Endothelial cell of umbilical vein (primary cell): Measurements from ENCODE around the gene GTF2H2C.

Source experiments
- EZH2 ChIP-seq: IDR thresholded peaks from 2 replicates; pipeline ENCODE4 v1.6.1; 2012; ENCODE audit warnings: borderline replicate concordance, low read depth, mild to moderate bottlenecking, moderate library complexity, low read length, inconsistent platforms; ENCODE audit not compliant: severe bottlenecking
- JUN ChIP-seq: IDR thresholded peaks from 2 replicates; pipeline ENCODE4 v1.6.1; 2011; ENCODE audit warnings: borderline replicate concordance, low read depth; ENCODE audit not compliant: insufficient read length, insufficient read depth
- MYC ChIP-seq: IDR thresholded peaks from one replicate; pipeline ENCODE4 v1.6.1; 2011; ENCODE audit warnings: mild to moderate bottlenecking, low read depth, low read length
- POLR2A ChIP-seq: IDR thresholded peaks from 2 replicates; pipeline ENCODE4 v1.6.1; 2012; ENCODE audit warnings: low read depth, mild to moderate bottlenecking, control low read depth, low read length
- POLR2AphosphoS5 ChIP-seq: IDR thresholded peaks from 2 replicates; pipeline ENCODE4 v1.6.1; 2012; ENCODE audit warnings: low read depth, mild to moderate bottlenecking, control low read depth, low read length, moderate library complexity; ENCODE audit not compliant: insufficient read depth
- TF ChIP-seq, protein P1 (sequence below), 2 donors: IDR thresholded peaks; 1 replicate in 1 of 2; 2 replicates in 1 of 2; pipeline ENCODE4 v1.5.1; 2011; ENCODE audit warnings: low read length in 2 of 2, mild to moderate bottlenecking in 2 of 2, moderate library complexity in 2 of 2, control low read depth in 1 of 2, inconsistent platforms in 1 of 2, low read depth in 1 of 2; ENCODE audit not compliant: insufficient read depth in 1 of 2; ENCODE audit errors: extremely low read depth in 1 of 2
- TF ChIP-seq, protein P2 (sequence below): IDR thresholded peaks from 2 replicates; pipeline ENCODE4 v1.6.1; 2011; ENCODE audit not compliant: insufficient read depth, insufficient read length

DNA sequence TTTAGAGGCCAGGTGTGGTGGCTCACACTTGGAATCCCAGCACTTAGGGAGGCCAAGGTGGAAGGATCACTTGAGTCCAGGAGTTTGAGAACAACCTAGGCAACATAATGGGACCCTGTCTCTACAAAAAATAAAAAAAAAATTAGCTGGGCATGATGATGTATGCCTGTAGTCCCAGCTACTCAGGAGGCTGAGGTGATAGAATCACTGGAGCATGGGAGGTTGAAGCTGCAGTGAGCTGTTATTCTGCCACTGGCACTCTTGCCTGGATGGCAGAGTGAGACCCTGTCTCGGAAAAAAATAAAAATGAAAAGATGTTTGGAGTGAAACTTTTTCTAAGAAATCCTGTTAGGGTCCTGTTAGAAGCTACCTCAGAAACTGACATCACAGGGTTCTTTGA lies 43.2 kb upstream of the GTF2H2C start:
- TF ChIP-seq, protein P1, sequence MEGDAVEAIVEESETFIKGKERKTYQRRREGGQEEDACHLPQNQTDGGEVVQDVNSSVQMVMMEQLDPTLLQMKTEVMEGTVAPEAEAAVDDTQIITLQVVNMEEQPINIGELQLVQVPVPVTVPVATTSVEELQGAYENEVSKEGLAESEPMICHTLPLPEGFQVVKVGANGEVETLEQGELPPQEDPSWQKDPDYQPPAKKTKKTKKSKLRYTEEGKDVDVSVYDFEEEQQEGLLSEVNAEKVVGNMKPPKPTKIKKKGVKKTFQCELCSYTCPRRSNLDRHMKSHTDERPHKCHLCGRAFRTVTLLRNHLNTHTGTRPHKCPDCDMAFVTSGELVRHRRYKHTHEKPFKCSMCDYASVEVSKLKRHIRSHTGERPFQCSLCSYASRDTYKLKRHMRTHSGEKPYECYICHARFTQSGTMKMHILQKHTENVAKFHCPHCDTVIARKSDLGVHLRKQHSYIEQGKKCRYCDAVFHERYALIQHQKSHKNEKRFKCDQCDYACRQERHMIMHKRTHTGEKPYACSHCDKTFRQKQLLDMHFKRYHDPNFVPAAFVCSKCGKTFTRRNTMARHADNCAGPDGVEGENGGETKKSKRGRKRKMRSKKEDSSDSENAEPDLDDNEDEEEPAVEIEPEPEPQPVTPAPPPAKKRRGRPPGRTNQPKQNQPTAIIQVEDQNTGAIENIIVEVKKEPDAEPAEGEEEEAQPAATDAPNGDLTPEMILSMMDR (IDR thresholded peaks at IDR 0.05; ENCODE audit: extremely low read depth in 1 of 2, insufficient read depth in 1 of 2, low read depth in 1 of 2, low read length in 2 of 2): no peak
- no peak for TF ChIP-seq POLR2AphosphoS5
- no peak for TF ChIP-seq EZH2
- TF ChIP-seq, protein P2, sequence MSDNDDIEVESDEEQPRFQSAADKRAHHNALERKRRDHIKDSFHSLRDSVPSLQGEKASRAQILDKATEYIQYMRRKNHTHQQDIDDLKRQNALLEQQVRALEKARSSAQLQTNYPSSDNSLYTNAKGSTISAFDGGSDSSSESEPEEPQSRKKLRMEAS: no peak
- TF ChIP-seq POLR2A: no peak
- no peak for TF ChIP-seq JUN
- no peak for TF ChIP-seq MYC
